ENCODE results near the gene RAB32. TPM values are rescaled to one million over a fixed set of nuclear protein-coding genes. Genes with fewer than 3 reads are reported as not detected.

RAB32 gene
- total RNA-seq, 1 experiment from 2014 or later, result 4.7 TPM

DNA sequence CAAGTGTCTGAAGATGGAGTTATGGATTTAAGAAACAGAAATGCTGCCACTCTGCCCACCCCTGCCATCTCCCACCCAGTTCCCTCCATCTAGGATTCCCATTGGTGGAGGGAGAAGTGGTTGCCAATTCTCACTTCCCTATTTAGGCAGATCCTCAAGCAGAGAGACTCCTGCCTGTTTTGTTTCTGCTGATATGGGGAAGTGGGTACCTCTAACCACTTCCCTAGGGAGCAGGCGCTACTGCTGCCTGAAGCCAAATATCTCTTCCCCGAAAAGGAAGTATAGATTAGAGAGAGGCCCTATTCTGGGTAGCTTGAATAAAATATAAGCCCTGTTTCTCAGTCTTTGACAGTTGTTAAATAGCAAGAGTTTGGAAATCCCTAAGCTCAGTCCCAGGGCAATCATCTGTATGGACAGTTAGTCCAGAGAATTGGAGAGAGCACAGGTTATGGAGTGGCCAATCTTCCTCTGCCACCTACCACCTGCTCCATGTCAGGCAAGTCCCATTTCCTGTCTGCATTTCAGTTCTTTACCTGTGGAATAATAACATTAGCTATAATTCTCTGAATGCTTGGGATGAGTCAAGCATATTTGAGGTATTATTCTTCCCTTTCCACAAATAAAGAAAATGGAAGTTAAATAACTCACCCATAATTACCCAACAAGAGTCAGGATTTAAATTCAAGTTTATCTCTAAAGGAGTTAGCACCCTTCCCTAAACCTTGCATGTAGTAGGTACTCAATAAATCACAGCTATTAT, 52.5 kb downstream of the RAB32 start:
- Mint-ChIP-seq H3K27me3 (ENCODE audit: low read depth) (peaks cover 12% of the 10 kb centered on the region), H3K27ac (no peak overlapping the region), H3K4me1 (peaks cover 10% of the 10 kb centered on the region in 2 experiments), H3K36me3 (ENCODE audit: insufficient read depth in 1 of 3, low read depth in 3 of 3) (no peaks in the 10 kb centered on the region), H3K9me3 (no peaks in the 10 kb centered on the region), H3K4me3 (no peak overlapping the region)
- no peak overlapping the region for H3T11ph ChIP-seq (ENCODE audit: low read length)
- no CpG with 5 or more reads among the region's 2 CpGs for WGBS (ENCODE audit: extremely low coverage, insufficient read length, low lambda C conversion rate)
- no peak overlapping the region for H4K5ac ChIP-seq (ENCODE audit: insufficient read length, low read depth, low read length)
- no peak overlapping the region for H3K23ac ChIP-seq (ENCODE audit: insufficient read length, low read depth, low read length)
- no peak overlapping the region for H3K27ac ChIP-seq (ENCODE audit: insufficient read length, low read depth, low read length)
- no peak overlapping the region for H3K56ac ChIP-seq (ENCODE audit: insufficient read length, low read depth, low read length)
- H3K4ac ChIP-seq (ENCODE audit: low read depth, low read length), result no peak overlapping the region
- TF ChIP-seq, protein P1, sequence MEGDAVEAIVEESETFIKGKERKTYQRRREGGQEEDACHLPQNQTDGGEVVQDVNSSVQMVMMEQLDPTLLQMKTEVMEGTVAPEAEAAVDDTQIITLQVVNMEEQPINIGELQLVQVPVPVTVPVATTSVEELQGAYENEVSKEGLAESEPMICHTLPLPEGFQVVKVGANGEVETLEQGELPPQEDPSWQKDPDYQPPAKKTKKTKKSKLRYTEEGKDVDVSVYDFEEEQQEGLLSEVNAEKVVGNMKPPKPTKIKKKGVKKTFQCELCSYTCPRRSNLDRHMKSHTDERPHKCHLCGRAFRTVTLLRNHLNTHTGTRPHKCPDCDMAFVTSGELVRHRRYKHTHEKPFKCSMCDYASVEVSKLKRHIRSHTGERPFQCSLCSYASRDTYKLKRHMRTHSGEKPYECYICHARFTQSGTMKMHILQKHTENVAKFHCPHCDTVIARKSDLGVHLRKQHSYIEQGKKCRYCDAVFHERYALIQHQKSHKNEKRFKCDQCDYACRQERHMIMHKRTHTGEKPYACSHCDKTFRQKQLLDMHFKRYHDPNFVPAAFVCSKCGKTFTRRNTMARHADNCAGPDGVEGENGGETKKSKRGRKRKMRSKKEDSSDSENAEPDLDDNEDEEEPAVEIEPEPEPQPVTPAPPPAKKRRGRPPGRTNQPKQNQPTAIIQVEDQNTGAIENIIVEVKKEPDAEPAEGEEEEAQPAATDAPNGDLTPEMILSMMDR (conservative IDR thresholded peaks at IDR 0.05), result no peak
- H3K27me3 ChIP-seq (ENCODE audit: insufficient read depth, low read length), result no peaks in the 10 kb centered on the region
- H3K14ac ChIP-seq (ENCODE audit: insufficient read depth, low read length), result no peak overlapping the region
- no peak overlapping the region for H2BK20ac ChIP-seq (ENCODE audit: low read depth, low read length, poor library complexity, severe bottlenecking)
- H2BK12ac ChIP-seq (ENCODE audit: insufficient read length, low read depth, low read length), result no peak overlapping the region
- peaks cover 5% of the 10 kb centered on the region for H3K23me2 ChIP-seq (ENCODE audit: insufficient read length, low read depth, low read length, poor library complexity, severe bottlenecking)
- H3K79me2 ChIP-seq (ENCODE audit: insufficient read depth, low read length), result no peaks in the 10 kb centered on the region
- no peak overlapping the region for H2AFZ ChIP-seq (ENCODE audit: low read length)
- no peak overlapping the region for H2BK5ac ChIP-seq (ENCODE audit: insufficient read length, low read length)
- H4K20me1 ChIP-seq (ENCODE audit: control insufficient read depth, insufficient read depth, insufficient read length), result no peaks in the 10 kb centered on the region
- no peak overlapping the region for H2AK5ac ChIP-seq (ENCODE audit: insufficient read length, low read length)
- no peak overlapping the region for H3K18ac ChIP-seq (ENCODE audit: insufficient read length, low read depth, low read length)
- no peaks in the 10 kb centered on the region for H3K9me3 ChIP-seq (ENCODE audit: control insufficient read depth, low read depth, low read length)
- H3K9ac ChIP-seq (ENCODE audit: extremely low read depth, insufficient read length, low read length), result no peak overlapping the region
- no peak overlapping the region for H4K8ac ChIP-seq (replicated peaks; ENCODE audit: insufficient read length, low read depth, low read length)
- H4K91ac ChIP-seq (ENCODE audit: insufficient read length, low read depth, low read length), result no peak overlapping the region
- H2BK15ac ChIP-seq (ENCODE audit: low read depth, low read length), result no peak overlapping the region
- no peak overlapping the region for H3K4me2 ChIP-seq (ENCODE audit: insufficient read depth, insufficient read length, low read length)
- H2BK120ac ChIP-seq (ENCODE audit: low read depth, low read length, poor library complexity, severe bottlenecking), result no peak overlapping the region
- no peaks in the 10 kb centered on the region for H3K79me1 ChIP-seq (ENCODE audit: insufficient read depth, low read depth, low read length, poor library complexity, severe bottlenecking)
- H3K4me1 ChIP-seq (ENCODE audit: insufficient read depth, low read length), result no peaks in the 10 kb centered on the region
- no peak for DNase-seq
